Endothelial cell of umbilical vein (primary cell): ENCODE data around the gene CLEC5A.

Experiments used
- CTCF ChIP-seq, 2 donors: IDR thresholded peaks; 1 replicate in 1 of 2; 2 replicates in 1 of 2; pipeline ENCODE4 v1.5.1; 2011; ENCODE audit warnings: low read length in 2 of 2, mild to moderate bottlenecking in 2 of 2, moderate library complexity in 2 of 2, control low read depth in 1 of 2, inconsistent platforms in 1 of 2, low read depth in 1 of 2; ENCODE audit not compliant: insufficient read depth in 1 of 2; ENCODE audit errors: extremely low read depth in 1 of 2
- EZH2 ChIP-seq: IDR thresholded peaks from 2 replicates; pipeline ENCODE4 v1.6.1; 2012; ENCODE audit warnings: borderline replicate concordance, low read depth, mild to moderate bottlenecking, moderate library complexity, low read length, inconsistent platforms; ENCODE audit not compliant: severe bottlenecking
- FOS ChIP-seq: IDR thresholded peaks from 2 replicates; pipeline ENCODE4 v1.6.1; 2011; ENCODE audit warnings: mild to moderate bottlenecking, low read length, moderate library complexity, borderline replicate concordance; ENCODE audit not compliant: insufficient read depth
- GATA2 ChIP-seq: IDR thresholded peaks from 2 replicates; pipeline ENCODE4 v1.7.0; 2011; ENCODE audit warnings: low read depth, mild to moderate bottlenecking, moderate library complexity, mixed read lengths, low read length; ENCODE audit not compliant: insufficient read length, insufficient read depth
- JUN ChIP-seq: IDR thresholded peaks from 2 replicates; pipeline ENCODE4 v1.6.1; 2011; ENCODE audit warnings: borderline replicate concordance, low read depth; ENCODE audit not compliant: insufficient read length, insufficient read depth
- MYC ChIP-seq: IDR thresholded peaks from one replicate; pipeline ENCODE4 v1.6.1; 2011; ENCODE audit warnings: mild to moderate bottlenecking, low read depth, low read length
- POLR2A ChIP-seq: IDR thresholded peaks from 2 replicates; pipeline ENCODE4 v1.6.1; 2012; ENCODE audit warnings: low read depth, mild to moderate bottlenecking, control low read depth, low read length
- POLR2AphosphoS5 ChIP-seq: IDR thresholded peaks from 2 replicates; pipeline ENCODE4 v1.6.1; 2012; ENCODE audit warnings: low read depth, mild to moderate bottlenecking, control low read depth, low read length, moderate library complexity; ENCODE audit not compliant: insufficient read depth
- TF ChIP-seq, protein P1 (sequence below): IDR thresholded peaks from 2 replicates; pipeline ENCODE4 v1.6.1; 2011; ENCODE audit not compliant: insufficient read depth, insufficient read length

DNA sequence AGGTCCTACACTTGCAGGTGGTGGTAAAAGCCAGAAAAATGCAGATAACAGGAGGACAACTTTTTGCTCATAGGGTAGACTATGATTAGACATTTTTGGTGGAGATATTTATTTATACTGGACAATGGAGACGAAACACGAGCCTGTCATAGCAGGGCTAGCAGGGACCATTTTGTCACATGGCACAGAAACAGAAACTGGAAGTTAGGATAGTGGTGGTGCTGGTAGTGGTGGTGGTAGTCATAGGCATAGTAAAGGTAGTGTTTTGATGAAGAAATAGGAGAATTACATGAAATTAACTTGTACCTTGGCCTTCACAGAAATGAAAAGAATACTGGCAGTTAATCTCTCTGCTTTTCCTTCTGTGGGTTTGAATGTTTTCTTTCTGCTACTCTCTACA, 40.1 kb upstream of the CLEC5A start:
- TF ChIP-seq CTCF (IDR thresholded peaks at IDR 0.05; ENCODE audit: extremely low read depth in 1 of 2, insufficient read depth in 1 of 2, low read depth in 1 of 2, low read length in 2 of 2) (no peak), POLR2AphosphoS5 (no peak), POLR2A (no peak), EZH2 (no peak), FOS (no peak), GATA2 (no peak), MYC (no peak), JUN (no peak)
- TF ChIP-seq, protein P1, sequence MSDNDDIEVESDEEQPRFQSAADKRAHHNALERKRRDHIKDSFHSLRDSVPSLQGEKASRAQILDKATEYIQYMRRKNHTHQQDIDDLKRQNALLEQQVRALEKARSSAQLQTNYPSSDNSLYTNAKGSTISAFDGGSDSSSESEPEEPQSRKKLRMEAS = no peak
